Omental fat pad (tissue), 4 donors: ENCODE results near the gene PLAAT3. TPM values are rescaled to one million over a fixed set of nuclear protein-coding genes. Genes with fewer than 3 reads are reported as not detected.
"Not testable (repeated sequence)": the region's sequence is repeated elsewhere in the genome, so short reads cannot be mapped to it uniquely, and the experiment has no call there.

Source experiments
- ATAC-seq: fragments of 150-250 bp; one replicate; pipeline ENCODE4 v1.9.1; 2016; ENCODE audit warnings: mild to moderate bottlenecking, moderate library complexity; ENCODE audit not compliant: low FRiP score
- DNase-seq: peaks from one replicate; pipeline ENCODE4 v3.0.0-alpha.2; 2019; ENCODE audit warnings: low spot score
- CTCF ChIP-seq, 3 donors: fragments of 450-650 bp; IDR thresholded peaks; one replicate each; pipeline ENCODE4 v1.5.1; 2016 to 2017; ENCODE audit warnings: antibody characterized with exemption in 3 of 3, mild to moderate bottlenecking in 3 of 3, moderate library complexity in 2 of 3
- total RNA-seq, 4 donors: library from RNA; depleted of rRNA; stranded (reverse); fragments of >200 nt; gene quantifications; one replicate each; pipeline ENCODE4 v1.1.0, GENCODE V29; 2016

The PLAAT3 gene
- total RNA-seq, 4 donors from 2014 or later: 125 to 616 (median 260) TPM

- no peak for TF ChIP-seq CTCF (IDR thresholded peaks at IDR 0.05)
- DNase-seq (no peak), ATAC-seq (no peak)
Observed at GRCh38 chr11:63534895-63535461, 79.3 kb downstream of the PLAAT3 start.

- ATAC-seq (no peak), DNase-seq (no peak)
- no peak for TF ChIP-seq CTCF (IDR thresholded peaks at IDR 0.05)
Observed at GRCh38 chr11:63534076-63534475, 80.2 kb downstream of the PLAAT3 start.

- no peak for ATAC-seq
Observed at GRCh38 chr11:63532799-63533475, 81.3 kb downstream of the PLAAT3 start.

GRCh38 chr11:63532117-63532516 lies 82.1 kb downstream of the PLAAT3 start:
- no peak for ATAC-seq
- no peak for DNase-seq
- no peak for TF ChIP-seq CTCF (IDR thresholded peaks at IDR 0.05)

More at GRCh38 chr11:63532799-63533475, 81.3 kb downstream of the PLAAT3 start:
- TF ChIP-seq CTCF (IDR thresholded peaks at IDR 0.05): no peak
- DNase-seq: no peak

GRCh38 chr11:63531074-63531792 lies 83.0 kb downstream of the PLAAT3 start:
- ATAC-seq, DNase-seq: not testable (repeated sequence)

GRCh38 chr11:63530021-63530420 lies 84.2 kb downstream of the PLAAT3 start:
- DNase-seq (no peak), ATAC-seq (no peak)
- TF ChIP-seq CTCF (IDR thresholded peaks at IDR 0.05): no peak

GRCh38 chr11:63529373-63529772 lies 84.9 kb downstream of the PLAAT3 start:
- not testable (repeated sequence) for DNase-seq, ATAC-seq

GRCh38 chr11:63528729-63529278 lies 85.4 kb downstream of the PLAAT3 start:
- not testable (repeated sequence) for DNase-seq, ATAC-seq

GRCh38 chr11:63528156-63528555 lies 86.1 kb downstream of the PLAAT3 start:
- DNase-seq: not testable (repeated sequence)

More at GRCh38 chr11:63528156-63528555, 86.1 kb downstream of the PLAAT3 start:
- ATAC-seq: not testable (repeated sequence)
